ENCODE measurements around the gene NDST1. TPM values are rescaled to one million over a fixed set of nuclear protein-coding genes. Genes with fewer than 3 reads are reported as not detected.

Gene NDST1
- total RNA-seq, 1 experiment from 2014 or later = 69.9 TPM

- TF ChIP-seq ZNF671 (CRISPR knock-in tag; IDR thresholded peaks at IDR 0.05) (no peak), NR2C2 (CRISPR knock-in tag; IDR thresholded peaks at IDR 0.05) (no peak), NFYB (CRISPR knock-in tag; conservative IDR thresholded peaks at IDR 0.05; ENCODE audit: low read depth) (no peak), NFATC4 (CRISPR knock-in tag; IDR thresholded peaks at IDR 0.05) (no peak), GRHL2 (CRISPR knock-in tag; IDR thresholded peaks at IDR 0.05; ENCODE audit: insufficient replicate concordance, severe bottlenecking) (no peak), ZBTB21 (CRISPR knock-in tag; IDR thresholded peaks at IDR 0.05; ENCODE audit: borderline replicate concordance) (no peak), AR (CRISPR knock-in tag; IDR thresholded peaks at IDR 0.05) (no peak), ERG (CRISPR knock-in tag; IDR thresholded peaks at IDR 0.05) (no peak), PRDM15 (CRISPR knock-in tag; IDR thresholded peaks at IDR 0.05) (no peak), ZNF532 (CRISPR knock-in tag; IDR thresholded peaks at IDR 0.05; ENCODE audit: borderline replicate concordance) (no peak), RORB (CRISPR knock-in tag; IDR thresholded peaks at IDR 0.05) (no peak), ETV6 (CRISPR knock-in tag; IDR thresholded peaks at IDR 0.05) (no peak)
Measured at GRCh38 chr5:150600616-150601490, 92.9 kb downstream of the NDST1 start (continued).
